ENCODE data around the gene PIM3.

PIM3 gene

DNA sequence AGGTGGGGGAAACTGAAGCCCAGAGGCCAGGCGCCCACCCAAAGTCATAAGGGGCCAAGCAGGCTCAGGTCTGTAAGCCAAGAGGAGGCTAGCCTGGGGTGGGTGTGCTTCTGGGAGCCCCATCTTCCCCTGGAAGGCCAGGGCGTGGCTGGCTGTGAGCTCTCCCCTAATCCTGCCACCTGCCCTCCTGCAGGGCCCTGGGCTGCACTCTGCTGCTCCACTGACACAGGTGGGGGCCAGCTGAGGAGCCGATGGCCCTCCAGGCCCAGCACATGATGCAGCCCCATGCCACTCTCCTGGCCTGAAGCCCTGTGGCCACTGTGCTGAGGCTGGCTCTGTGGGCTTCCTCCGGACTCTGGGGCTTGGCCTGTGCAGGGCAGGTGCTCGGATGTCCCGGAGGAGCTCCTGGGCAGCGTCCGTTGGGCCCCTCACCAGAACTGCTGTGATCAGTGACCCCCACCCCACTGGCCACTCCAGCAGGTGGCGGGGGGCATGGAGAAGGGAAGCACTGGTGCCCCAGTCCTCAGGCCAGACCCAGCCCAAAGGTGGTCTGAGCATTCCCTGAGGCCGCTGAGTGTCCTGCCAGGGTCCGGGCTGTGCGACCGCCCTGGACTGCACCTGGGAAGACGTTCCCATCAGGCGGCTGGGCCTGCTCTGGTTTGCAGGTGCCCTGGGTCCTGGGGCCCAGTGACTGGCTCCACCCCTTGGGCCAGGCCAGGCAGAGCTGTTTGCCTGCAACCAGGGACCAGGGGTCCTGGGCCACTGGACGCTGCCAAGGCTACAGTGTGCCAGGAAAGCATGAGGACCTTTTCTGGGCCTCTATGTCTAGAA lies 8.5 kb downstream of the PIM3 start:
- peak overlapping the region; percentile 98 for H3K27ac ChIP-seq
- TF ChIP-seq, protein P1, sequence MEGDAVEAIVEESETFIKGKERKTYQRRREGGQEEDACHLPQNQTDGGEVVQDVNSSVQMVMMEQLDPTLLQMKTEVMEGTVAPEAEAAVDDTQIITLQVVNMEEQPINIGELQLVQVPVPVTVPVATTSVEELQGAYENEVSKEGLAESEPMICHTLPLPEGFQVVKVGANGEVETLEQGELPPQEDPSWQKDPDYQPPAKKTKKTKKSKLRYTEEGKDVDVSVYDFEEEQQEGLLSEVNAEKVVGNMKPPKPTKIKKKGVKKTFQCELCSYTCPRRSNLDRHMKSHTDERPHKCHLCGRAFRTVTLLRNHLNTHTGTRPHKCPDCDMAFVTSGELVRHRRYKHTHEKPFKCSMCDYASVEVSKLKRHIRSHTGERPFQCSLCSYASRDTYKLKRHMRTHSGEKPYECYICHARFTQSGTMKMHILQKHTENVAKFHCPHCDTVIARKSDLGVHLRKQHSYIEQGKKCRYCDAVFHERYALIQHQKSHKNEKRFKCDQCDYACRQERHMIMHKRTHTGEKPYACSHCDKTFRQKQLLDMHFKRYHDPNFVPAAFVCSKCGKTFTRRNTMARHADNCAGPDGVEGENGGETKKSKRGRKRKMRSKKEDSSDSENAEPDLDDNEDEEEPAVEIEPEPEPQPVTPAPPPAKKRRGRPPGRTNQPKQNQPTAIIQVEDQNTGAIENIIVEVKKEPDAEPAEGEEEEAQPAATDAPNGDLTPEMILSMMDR (IDR thresholded peaks at IDR 0.05): no peak
- TF ChIP-seq ZFX (IDR thresholded peaks at IDR 0.05; ENCODE audit: borderline replicate concordance): no peak

DNA sequence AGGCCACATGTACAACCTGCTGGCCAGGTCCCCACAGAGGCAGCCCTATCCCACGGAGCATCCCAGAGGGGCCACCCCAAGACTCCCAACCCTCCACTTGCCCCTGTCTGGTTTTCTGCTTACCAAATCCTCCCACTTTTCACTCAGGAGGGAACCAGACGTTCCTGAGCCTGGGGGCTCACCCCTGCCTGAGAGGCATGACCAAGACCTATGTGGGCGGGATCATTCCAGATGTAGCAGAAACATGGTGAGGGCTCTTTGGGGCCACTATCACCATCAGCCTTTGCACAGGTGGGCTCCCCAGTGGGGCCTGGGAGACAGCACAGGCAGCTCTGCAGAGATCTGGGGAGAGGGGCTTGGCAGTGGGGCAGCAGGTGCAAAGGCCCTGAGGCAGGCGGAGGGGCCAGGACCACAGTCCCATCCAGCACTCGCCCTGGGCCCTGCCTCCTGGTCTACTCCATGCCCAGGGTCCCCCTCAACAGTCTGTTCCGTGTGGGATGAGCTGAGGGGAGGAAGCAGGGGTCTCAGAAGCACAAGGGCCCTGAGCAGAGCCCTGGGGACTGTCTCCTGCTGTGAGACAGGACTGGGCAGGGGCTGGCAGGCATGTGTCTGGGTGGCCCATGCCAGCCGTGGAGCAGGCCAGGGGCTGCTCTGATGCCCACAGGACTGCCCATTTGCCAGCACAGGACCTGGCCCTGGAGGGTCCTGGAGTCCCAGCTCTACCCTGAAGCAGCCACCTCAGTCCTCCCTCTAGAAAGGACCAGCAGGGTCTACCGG lies 9.4 kb downstream of the PIM3 start:
- no peak for TF ChIP-seq ZFX (IDR thresholded peaks at IDR 0.05; ENCODE audit: borderline replicate concordance)
- TF ChIP-seq, protein P1 (IDR thresholded peaks at IDR 0.05): no peak
- H3K27ac ChIP-seq: peak overlapping the region; percentile 98

DNA sequence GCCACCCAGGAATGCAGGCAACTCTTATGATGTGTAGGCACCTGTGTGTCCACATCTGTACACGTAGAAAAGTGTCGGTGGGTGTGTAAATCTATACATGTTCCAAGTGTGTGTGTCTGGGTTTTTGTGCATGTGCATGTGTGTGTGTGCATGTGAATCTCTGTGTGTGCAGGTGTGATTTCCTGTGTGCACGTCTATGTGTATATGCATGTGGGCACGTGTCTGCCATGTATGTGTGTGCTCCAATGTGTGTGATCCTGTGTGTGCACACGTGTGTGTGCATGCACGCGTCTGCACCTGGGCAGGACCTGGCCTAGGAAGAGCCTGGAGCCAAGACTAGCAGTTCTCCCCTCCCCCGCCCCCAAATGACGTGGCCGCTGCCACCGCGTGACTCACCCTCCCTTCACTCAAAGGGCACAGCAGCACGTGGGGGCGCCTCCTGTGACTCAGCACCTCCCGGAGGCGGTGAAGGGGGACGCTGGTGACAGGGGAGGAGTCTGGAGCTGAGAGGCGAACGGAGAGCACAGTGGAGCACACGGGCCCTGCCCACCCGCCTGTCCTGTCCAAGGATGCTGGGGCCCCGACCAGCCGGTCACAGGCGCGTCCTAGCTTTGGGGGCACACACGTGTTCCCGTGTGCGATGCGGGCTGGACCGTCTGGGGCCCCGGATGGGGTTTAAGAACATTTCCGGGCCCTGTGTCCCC lies 10.1 kb downstream of the PIM3 start:
- peak overlapping the region; percentile 98 for H3K27ac ChIP-seq
- TF ChIP-seq, protein P1 (IDR thresholded peaks at IDR 0.05): no peak
- no peak for TF ChIP-seq ZFX (IDR thresholded peaks at IDR 0.05; ENCODE audit: borderline replicate concordance)

DNA sequence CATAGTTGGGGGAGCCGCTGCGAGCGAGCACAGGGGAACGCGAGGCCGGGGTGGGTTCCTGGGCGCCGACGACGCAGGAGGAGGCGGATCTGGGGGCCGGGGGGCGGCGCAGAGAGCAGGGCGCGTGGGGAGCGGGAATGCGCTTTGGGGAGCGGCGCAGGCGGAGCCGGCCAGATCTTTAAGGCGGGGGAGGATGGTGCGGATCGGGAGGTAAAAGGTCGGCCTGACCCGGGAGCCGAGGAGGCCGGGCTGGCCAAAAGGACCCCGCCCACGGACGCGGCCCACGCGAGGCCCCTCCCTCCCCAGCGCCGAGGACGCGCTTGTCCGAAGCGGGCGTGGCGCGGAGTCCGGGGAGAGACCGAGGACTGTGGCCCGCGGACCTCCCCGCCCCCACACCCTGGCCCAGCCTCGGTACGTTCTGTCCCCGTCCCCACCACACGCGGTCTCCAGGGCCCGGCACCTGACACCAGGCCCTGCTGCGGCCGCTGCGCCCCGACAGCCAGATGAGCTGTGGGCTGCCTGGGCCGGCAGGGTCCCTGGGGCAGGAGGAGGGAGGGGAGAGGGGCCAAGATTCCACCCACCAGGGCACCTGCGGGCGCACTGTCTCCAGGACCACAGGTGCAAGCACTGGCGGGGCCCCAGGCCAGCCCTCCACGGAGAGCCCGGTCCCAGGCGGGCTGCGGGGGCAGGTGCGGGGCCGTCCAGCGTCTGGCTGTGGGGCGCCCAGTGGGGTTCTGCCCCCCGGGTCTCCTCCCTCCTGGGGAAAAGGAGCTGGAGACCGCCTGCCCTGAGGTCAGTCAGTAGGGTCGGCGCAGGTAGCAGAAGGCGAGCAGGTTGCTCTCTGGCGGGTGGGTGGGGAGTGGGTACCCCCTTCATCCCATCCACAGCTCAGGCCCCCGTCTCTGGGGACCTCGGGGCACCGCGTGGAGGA lies 10.9 kb downstream of the PIM3 start:
- TF ChIP-seq, protein P1 (IDR thresholded peaks at IDR 0.05): no peak
- TF ChIP-seq ZFX (IDR thresholded peaks at IDR 0.05; ENCODE audit: borderline replicate concordance): no peak
- H3K27ac ChIP-seq: peak overlapping the region; percentile 98

DNA sequence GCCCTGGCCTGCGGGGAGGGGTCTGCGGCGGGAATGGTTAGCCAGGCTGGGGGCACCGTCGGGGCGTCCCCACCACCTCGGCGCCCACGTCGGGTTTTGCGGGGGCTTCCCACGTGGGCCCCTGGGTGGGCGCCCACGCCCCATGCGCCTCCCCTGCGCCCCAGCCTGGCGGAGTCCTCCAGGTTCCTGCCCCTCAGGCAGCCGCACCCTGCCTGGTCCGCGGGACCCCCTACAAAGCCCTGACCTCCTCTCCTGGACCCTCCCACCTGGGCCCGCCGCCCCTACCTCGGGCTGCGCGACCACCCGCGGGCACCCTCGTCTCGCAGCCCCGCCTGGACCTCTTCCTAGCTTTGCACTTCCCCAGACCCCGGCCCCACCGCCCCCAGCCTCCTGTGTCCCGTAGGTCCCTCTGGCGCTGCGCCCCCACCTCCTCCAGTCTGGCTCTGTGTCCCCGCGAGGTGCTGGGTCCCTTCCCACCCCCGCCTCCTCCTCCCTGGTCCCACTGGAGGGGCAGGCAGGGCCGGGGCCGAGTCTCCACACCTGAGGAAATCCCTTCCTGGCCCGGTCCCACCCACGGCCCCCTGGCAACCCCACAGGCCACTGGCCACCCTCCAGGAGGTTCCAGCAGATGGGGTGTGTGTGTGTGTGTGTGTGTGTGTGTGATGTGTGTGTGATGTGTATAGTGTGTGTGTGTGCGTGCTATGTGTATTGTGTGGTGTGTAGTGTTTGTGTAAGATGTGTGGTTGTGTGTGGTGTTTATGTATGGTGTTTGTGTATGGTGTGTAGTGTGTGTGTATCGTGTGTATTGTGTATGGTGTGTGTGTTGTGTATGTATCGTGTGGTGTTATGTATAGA lies 11.8 kb downstream of the PIM3 start:
- no peak for TF ChIP-seq ZFX (IDR thresholded peaks at IDR 0.05; ENCODE audit: borderline replicate concordance)
- TF ChIP-seq, protein P1 (IDR thresholded peaks at IDR 0.05): no peak

More for the DNA sequence above, 11.8 kb downstream of the PIM3 start:
- no peak overlapping the region; the same call in 1 of the 2 replicates for H3K27ac ChIP-seq
